GM23338 (cell line): ENCODE measurements around the gene HORMAD2. TPM values are rescaled to one million over a fixed set of nuclear protein-coding genes. Genes with fewer than 3 reads are reported as not detected.
"Not testable (repeated sequence)": the region's sequence is repeated elsewhere in the genome, so short reads cannot be mapped to it uniquely, and the experiment has no call there.

Source experiments
- ATAC-seq: fragments of 200-7000 bp; cut with Tn5 transposase; 3 replicates; pipeline ENCODE4 v1.9.1; 2020
- DNase-seq: peaks from one replicate; pipeline ENCODE4 v3.0.0-alpha.2; 2015; ENCODE audit warnings: low spot score
- H2AFZ ChIP-seq: fragments of 200-600 bp; sonication (generic); 2 replicates; pipeline ENCODE4 v1.8.0; 2016; ENCODE audit warnings: antibody characterized with exemption, mild to moderate bottlenecking, moderate library complexity
- H3F3A ChIP-seq: fragments of 200-600 bp; sonication (generic); replicated peaks from 2 replicates; pipeline ENCODE4 v1.8.0; 2017; ENCODE audit warnings: antibody characterized with exemption, mixed run types, low read depth
- H3K27ac ChIP-seq: fragments of 200-600 bp; sonication (generic); 2 replicates; pipeline ENCODE4 v1.6.1; 2016; ENCODE audit warnings: low read depth
- H3K27me3 ChIP-seq: fragments of 200-600 bp; sonication (generic); 2 replicates; pipeline ENCODE4 v1.8.0; 2016; ENCODE audit warnings: mild to moderate bottlenecking, mixed run types, moderate library complexity; ENCODE audit not compliant: insufficient read depth
- H3K36me3 ChIP-seq: fragments of 200-600 bp; sonication (generic); 2 replicates; pipeline ENCODE4 v1.8.0; 2016; ENCODE audit warnings: mild to moderate bottlenecking; ENCODE audit not compliant: insufficient read depth
- H3K4me1 ChIP-seq: fragments of 200-600 bp; sonication (generic); 2 replicates; pipeline ENCODE4 v1.8.0; 2016; ENCODE audit warnings: mild to moderate bottlenecking, moderate library complexity; ENCODE audit not compliant: insufficient read depth
- H3K4me2 ChIP-seq: fragments of 200-600 bp; sonication (generic); 2 replicates; pipeline ENCODE4 v1.7.1; 2017; ENCODE audit warnings: mixed run types
- H3K4me3 ChIP-seq: fragments of 200-600 bp; sonication (generic); 2 replicates; pipeline ENCODE4 v1.6.1; 2016; ENCODE audit warnings: mixed run types
- H3K79me2 ChIP-seq: fragments of 200-600 bp; sonication (generic); replicated peaks from 2 replicates; pipeline ENCODE4 v1.8.0; 2017; ENCODE audit warnings: mild to moderate bottlenecking; ENCODE audit not compliant: insufficient read depth
- H3K9me2 ChIP-seq: fragments of 200-600 bp; sonication (generic); 2 replicates; pipeline ENCODE4 v1.8.0; 2017; ENCODE audit not compliant: insufficient read depth
- H4K20me1 ChIP-seq: fragments of 200-600 bp; sonication (generic); replicated peaks from 2 replicates; pipeline ENCODE4 v1.8.0; 2017; ENCODE audit warnings: mild to moderate bottlenecking; ENCODE audit not compliant: insufficient read depth
- H3K27ac Mint-ChIP-seq: 2 replicates; pipeline ENCODE4 v1.8.0; 2020; ENCODE audit warnings: inconsistent platforms, mild to moderate bottlenecking, moderate library complexity, mixed read lengths
- H3K27me3 Mint-ChIP-seq: 3 replicates; pipeline ENCODE4 v1.8.0; 2022; ENCODE audit warnings: low read depth, mild to moderate bottlenecking, moderate library complexity, mixed read lengths, inconsistent platforms; ENCODE audit not compliant: insufficient read depth, poor library complexity
- H3K36me3 Mint-ChIP-seq: 3 replicates; pipeline ENCODE4 v1.8.0; 2021; ENCODE audit warnings: low read depth, mild to moderate bottlenecking, inconsistent platforms, moderate library complexity, mixed read lengths
- H3K4me1 Mint-ChIP-seq: 3 replicates; pipeline ENCODE4 v1.8.0; 2020; ENCODE audit warnings: mild to moderate bottlenecking, inconsistent platforms, mixed read lengths
- H3K4me3 Mint-ChIP-seq: 3 replicates; pipeline ENCODE4 v1.8.0; 2021; ENCODE audit warnings: moderate library complexity, mild to moderate bottlenecking, inconsistent platforms, mixed read lengths
- H3K9me3 Mint-ChIP-seq: 3 replicates; pipeline ENCODE4 v1.8.0; 2020; ENCODE audit warnings: moderate library complexity, mild to moderate bottlenecking, inconsistent platforms, mixed read lengths
- EZH2 ChIP-seq: fragments of 200-600 bp; sonication (generic); IDR thresholded peaks from one replicate; pipeline ENCODE4 v1.8.0; 2017; ENCODE audit warnings: antibody characterized with exemption, mild to moderate bottlenecking, low read depth; ENCODE audit not compliant: unreplicated experiment
- EZH2phosphoT487 ChIP-seq: fragments of 200-600 bp; sonication (generic); IDR thresholded peaks from one replicate; pipeline ENCODE4 v1.8.1; 2018; ENCODE audit warnings: antibody characterized with exemption; ENCODE audit not compliant: unreplicated experiment
- JUNB ChIP-seq: IDR thresholded peaks from one replicate; pipeline ENCODE4 v1.6.1; 2016; ENCODE audit warnings: antibody characterized with exemption; ENCODE audit not compliant: unreplicated experiment
- STAT1 ChIP-seq: IDR thresholded peaks from one replicate; pipeline ENCODE4 v1.6.1; 2016; ENCODE audit warnings: antibody characterized with exemption; ENCODE audit not compliant: unreplicated experiment
- ZNF114 ChIP-seq: fragments of 250-450 bp; sonication (Bioruptor Pico); IDR thresholded peaks from 2 replicates; pipeline ENCODE4 v1.5.0; 2020; ENCODE audit warnings: mild to moderate bottlenecking, moderate library complexity
- ZNF331 ChIP-seq: fragments of 250-450 bp; sonication (Bioruptor Pico); IDR thresholded peaks from 2 replicates; pipeline ENCODE4 v1.5.0; 2020; ENCODE audit warnings: low read depth, mild to moderate bottlenecking, moderate library complexity
- polyA plus RNA-seq: library from polyadenylated mRNA; unstranded; fragments of >200 nt; fragmentation: Nextera tagmentation; extraction: Ambion mirVana; gene quantifications from 2 replicates; pipeline ENCODE4 v1.2.1, GENCODE V29; 2016
- total RNA-seq: library from RNA; depleted of rRNA; stranded (reverse); fragments of >200 nt; shearing (Covaris generic); gene quantifications from 2 replicates; pipeline ENCODE4 v1.2.3, GENCODE V29; 2014
- TF ChIP-seq, protein P1 (sequence below): IDR thresholded peaks from one replicate; pipeline ENCODE4 v1.6.1; 2018; ENCODE audit warnings: antibody characterized with exemption; ENCODE audit not compliant: unreplicated experiment
- TF ChIP-seq, protein P2 (sequence below), 2 experiments: fragments of 200-600 bp in 1 of 2; sonication (generic) in 1 of 2; conservative IDR thresholded peaks; 2 replicates each; pipeline versions ENCODE4 v1.5.1 to v1.6.1; 2016 to 2017; ENCODE audit warnings: antibody characterized with exemption in 2 of 2, low read depth in 2 of 2, mild to moderate bottlenecking in 2 of 2, moderate library complexity in 1 of 2
- TF ChIP-seq, protein P3 (sequence below): IDR thresholded peaks from 2 replicates; pipeline ENCODE4 v1.6.1; 2016; ENCODE audit warnings: antibody characterized with exemption

Gene HORMAD2
- total and polyA plus RNA-seq, 2 experiments from 2014 or later: 0.40 TPM; not detected in 1

DNA sequence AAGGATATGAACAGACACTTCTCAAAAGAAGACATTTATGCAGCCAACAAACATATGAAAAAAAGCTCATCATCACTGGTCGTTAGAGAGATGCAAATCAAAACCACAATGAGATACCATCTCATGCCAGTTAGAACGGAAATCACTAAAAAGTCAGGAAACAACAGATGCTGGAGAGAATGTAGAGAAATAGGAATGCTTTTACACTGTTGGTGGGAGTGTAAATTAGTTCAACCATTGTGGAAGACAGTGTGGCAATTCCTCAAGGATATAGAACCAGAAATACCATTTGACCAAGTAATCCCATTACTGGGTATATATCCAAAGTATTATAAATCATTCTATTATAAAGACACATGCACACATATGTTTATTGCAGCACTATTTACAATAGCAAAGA lies 20.5 kb downstream of the HORMAD2 start:
- H3K79me2 ChIP-seq, H3K4me3 ChIP-seq, H3K27me3 ChIP-seq, H3F3A ChIP-seq, H3K4me2 ChIP-seq, H3K4me3 Mint-ChIP-seq, H2AFZ ChIP-seq, H3K36me3 Mint-ChIP-seq, H3K27me3 Mint-ChIP-seq, H3K4me1 ChIP-seq, H3K9me3 Mint-ChIP-seq, H3K9me2 ChIP-seq, H3K36me3 ChIP-seq, H3K4me1 Mint-ChIP-seq, DNase-seq, ATAC-seq, H3K27ac Mint-ChIP-seq, H3K27ac ChIP-seq, H4K20me1 ChIP-seq: not testable (repeated sequence)

DNA sequence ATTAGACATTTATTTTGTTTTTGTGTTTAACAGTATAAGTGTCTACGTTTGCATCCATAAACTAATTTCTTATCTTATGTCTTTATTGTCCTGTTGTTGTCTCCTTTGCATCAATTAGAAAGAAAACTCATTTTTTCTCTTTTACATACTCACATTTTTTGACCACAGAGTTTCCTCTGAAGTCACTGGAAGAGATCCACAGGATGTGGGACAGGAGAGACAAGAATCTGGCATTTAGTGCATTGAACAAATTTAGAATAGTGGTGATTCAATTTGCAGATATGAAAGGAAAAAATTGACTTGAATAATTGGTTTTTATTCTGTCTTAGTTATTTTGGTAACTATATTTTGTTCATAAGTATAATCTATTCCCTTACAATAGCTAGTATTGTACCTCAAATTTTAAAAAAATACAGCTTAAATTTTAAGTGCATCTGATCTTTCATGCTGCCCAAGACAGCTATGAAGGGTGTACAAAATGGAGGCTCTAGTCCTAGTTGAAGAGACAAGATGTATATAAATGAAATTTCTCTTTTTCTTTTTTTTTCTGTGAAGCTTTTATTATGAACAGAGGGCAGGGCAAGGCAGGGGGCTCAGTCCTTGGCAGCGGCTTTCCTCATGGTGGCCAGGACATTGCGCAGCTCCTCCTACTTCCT lies 24.4 kb downstream of the HORMAD2 start:
- Mint-ChIP-seq H3K4me1 (no peaks in the 10 kb centered on the region), H3K27ac (no peak overlapping the region), H3K4me3 (no peak overlapping the region), H3K36me3 (no peaks in the 10 kb centered on the region), H3K9me3 (no peaks in the 10 kb centered on the region), H3K27me3 (peaks cover 2% of the 10 kb centered on the region)
- Histone ChIP-seq H3F3A (no peaks in the 10 kb centered on the region), H3K4me3 (no peak overlapping the region), H4K20me1 (no peaks in the 10 kb centered on the region), H2AFZ (0 out of 2 replicates have a peak overlapping the region, but pooled peaks have one; percentile 21), H3K27me3 (no peaks in the 10 kb centered on the region), H3K36me3 (no peaks in the 10 kb centered on the region), H3K9me2 (no peaks in the 10 kb centered on the region), H3K79me2 (no peaks in the 10 kb centered on the region), H3K4me2 (no peak overlapping the region), H3K27ac (no peak overlapping the region), H3K4me1 (no peaks in the 10 kb centered on the region)
- DNase-seq (no peak), ATAC-seq (no peak)
- TF ChIP-seq, protein P1, sequence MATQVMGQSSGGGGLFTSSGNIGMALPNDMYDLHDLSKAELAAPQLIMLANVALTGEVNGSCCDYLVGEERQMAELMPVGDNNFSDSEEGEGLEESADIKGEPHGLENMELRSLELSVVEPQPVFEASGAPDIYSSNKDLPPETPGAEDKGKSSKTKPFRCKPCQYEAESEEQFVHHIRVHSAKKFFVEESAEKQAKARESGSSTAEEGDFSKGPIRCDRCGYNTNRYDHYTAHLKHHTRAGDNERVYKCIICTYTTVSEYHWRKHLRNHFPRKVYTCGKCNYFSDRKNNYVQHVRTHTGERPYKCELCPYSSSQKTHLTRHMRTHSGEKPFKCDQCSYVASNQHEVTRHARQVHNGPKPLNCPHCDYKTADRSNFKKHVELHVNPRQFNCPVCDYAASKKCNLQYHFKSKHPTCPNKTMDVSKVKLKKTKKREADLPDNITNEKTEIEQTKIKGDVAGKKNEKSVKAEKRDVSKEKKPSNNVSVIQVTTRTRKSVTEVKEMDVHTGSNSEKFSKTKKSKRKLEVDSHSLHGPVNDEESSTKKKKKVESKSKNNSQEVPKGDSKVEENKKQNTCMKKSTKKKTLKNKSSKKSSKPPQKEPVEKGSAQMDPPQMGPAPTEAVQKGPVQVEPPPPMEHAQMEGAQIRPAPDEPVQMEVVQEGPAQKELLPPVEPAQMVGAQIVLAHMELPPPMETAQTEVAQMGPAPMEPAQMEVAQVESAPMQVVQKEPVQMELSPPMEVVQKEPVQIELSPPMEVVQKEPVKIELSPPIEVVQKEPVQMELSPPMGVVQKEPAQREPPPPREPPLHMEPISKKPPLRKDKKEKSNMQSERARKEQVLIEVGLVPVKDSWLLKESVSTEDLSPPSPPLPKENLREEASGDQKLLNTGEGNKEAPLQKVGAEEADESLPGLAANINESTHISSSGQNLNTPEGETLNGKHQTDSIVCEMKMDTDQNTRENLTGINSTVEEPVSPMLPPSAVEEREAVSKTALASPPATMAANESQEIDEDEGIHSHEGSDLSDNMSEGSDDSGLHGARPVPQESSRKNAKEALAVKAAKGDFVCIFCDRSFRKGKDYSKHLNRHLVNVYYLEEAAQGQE: no peak
- TF ChIP-seq EZH2phosphoT487 (no peak), JUNB (no peak), STAT1 (no peak), EZH2 (no peak), ZNF331 (no peak), ZNF114 (no peak)
- TF ChIP-seq, protein P2, sequence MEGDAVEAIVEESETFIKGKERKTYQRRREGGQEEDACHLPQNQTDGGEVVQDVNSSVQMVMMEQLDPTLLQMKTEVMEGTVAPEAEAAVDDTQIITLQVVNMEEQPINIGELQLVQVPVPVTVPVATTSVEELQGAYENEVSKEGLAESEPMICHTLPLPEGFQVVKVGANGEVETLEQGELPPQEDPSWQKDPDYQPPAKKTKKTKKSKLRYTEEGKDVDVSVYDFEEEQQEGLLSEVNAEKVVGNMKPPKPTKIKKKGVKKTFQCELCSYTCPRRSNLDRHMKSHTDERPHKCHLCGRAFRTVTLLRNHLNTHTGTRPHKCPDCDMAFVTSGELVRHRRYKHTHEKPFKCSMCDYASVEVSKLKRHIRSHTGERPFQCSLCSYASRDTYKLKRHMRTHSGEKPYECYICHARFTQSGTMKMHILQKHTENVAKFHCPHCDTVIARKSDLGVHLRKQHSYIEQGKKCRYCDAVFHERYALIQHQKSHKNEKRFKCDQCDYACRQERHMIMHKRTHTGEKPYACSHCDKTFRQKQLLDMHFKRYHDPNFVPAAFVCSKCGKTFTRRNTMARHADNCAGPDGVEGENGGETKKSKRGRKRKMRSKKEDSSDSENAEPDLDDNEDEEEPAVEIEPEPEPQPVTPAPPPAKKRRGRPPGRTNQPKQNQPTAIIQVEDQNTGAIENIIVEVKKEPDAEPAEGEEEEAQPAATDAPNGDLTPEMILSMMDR (conservative IDR thresholded peaks at IDR 0.05; ENCODE audit: low read depth in 2 of 2): no peak
- TF ChIP-seq, protein P3, sequence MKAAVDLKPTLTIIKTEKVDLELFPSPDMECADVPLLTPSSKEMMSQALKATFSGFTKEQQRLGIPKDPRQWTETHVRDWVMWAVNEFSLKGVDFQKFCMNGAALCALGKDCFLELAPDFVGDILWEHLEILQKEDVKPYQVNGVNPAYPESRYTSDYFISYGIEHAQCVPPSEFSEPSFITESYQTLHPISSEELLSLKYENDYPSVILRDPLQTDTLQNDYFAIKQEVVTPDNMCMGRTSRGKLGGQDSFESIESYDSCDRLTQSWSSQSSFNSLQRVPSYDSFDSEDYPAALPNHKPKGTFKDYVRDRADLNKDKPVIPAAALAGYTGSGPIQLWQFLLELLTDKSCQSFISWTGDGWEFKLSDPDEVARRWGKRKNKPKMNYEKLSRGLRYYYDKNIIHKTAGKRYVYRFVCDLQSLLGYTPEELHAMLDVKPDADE: no peak
